Measurements from ENCODE around the gene UBE2I. TPM values are rescaled to one million over a fixed set of nuclear protein-coding genes. Genes with fewer than 3 reads are reported as not detected.
"Not testable (repeated sequence)": the region's sequence is repeated elsewhere in the genome, so short reads cannot be mapped to it uniquely, and the experiment has no call there.

UBE2I gene
- polyA plus RNA-seq, 1 donor from 2014 or later, result 165 TPM

DNA sequence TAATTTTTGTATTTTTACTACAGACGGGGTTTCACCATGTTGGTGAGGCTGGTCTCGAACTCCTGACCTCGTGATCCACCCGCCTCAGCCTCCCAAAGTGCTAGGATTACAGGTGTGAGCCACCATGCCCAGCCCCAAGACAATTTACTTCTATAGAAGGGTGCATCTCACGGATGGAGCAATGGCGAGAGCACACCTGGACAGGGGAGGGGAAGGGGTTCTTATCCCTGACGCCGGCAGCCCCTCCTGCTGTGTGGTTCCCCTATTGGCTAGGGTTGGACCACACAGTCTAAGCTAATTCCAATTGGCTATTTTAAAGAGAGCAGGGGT lies 12.8 kb upstream of the UBE2I start:
- peak overlapping the region; percentile 0 to 53 (median 6) for H3K27ac Mint-ChIP-seq

DNA sequence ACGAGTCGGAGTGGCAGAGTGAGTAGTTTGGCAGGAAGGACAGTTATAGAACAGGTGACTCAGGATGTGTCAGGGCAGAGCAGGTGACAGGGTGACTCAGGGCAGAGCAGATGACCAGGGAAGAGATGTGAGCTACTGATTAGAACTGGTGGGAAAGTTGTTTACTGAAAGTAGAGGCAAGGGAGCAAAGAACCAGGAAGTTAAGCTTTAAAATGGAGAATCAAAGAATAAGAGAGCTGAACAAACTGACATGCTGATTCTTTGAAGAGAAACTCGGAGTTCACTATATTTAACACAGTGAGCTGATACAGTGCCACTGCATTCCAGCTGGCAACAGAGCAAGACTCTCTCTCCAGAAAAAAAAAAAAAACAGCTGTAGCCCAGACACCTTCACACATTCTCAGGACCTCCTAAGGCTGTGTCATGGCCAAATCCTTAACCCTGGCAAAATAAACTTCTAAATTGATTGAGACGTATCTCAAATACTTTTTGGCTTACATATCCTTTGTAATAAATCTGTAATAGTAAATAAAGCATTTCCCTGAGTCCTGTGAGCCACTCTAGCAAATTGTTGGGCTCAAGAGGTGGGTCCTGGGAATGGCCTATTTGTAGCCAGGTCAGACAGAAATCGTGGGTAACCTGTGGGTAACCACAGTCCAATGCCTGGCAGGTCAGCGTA lies 12.3 kb upstream of the UBE2I start:
- Mint-ChIP-seq H3K27ac (peak overlapping the region; percentile 0 to 53 (median 6)), H3K4me1 (peaks cover 8 to 21% (median 20%) of the 10 kb centered on the region in 3 donors), H3K27me3 (peaks cover 10% of the 10 kb centered on the region), H3K36me3 (peaks cover 1% of the 10 kb centered on the region), H3K9me3 (no peaks in the 10 kb centered on the region), H3K4me3 (peak overlapping the region in 3 of 4 donors; percentile 5 to 69 (median 47))

More for the DNA sequence above, 12.8 kb upstream of the UBE2I start:
- H3K27me3 Mint-ChIP-seq, result peaks cover 13% of the 10 kb centered on the region
- H3K9me3 Mint-ChIP-seq, H3K36me3 Mint-ChIP-seq: not testable (repeated sequence)
- peaks cover 8 to 19% (median 18%) of the 10 kb centered on the region in 3 donors for H3K4me1 Mint-ChIP-seq
- H3K4me3 Mint-ChIP-seq, result peak overlapping the region in 3 of 4 donors; percentile 47 to 71 (median 52)

DNA sequence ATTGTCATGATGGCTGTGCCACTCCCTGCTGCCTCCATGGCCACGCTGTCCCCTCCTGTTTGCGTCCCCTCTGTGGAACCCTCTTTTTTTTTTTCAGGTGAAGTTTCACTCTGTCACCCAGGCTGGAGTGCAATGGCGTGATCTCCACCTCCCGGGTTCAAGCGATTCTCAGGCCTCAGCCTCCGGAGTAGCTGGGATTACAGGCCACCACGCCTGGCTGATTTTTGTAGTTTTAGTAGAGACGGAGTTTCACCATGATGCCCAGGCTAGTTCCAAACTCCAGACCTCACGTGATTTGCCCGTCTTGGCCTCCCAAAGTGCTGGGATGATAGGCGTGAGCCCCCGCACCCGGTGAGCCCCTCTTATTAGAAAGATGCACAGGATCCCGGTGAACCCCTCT lies 11.0 kb upstream of the UBE2I start:
- peaks cover 8 to 27% (median 22%) of the 10 kb centered on the region in 3 donors for H3K4me1 Mint-ChIP-seq
- H3K36me3 Mint-ChIP-seq, result peaks cover 1% of the 10 kb centered on the region
- no peaks in the 10 kb centered on the region for H3K9me3 Mint-ChIP-seq
- peak overlapping the region in 2 of 3 donors; percentile 39 to 86 for H3K27ac Mint-ChIP-seq
- H3K27me3 Mint-ChIP-seq, result peaks cover 10% of the 10 kb centered on the region
- no peak overlapping the region for H3K4me3 Mint-ChIP-seq

DNA sequence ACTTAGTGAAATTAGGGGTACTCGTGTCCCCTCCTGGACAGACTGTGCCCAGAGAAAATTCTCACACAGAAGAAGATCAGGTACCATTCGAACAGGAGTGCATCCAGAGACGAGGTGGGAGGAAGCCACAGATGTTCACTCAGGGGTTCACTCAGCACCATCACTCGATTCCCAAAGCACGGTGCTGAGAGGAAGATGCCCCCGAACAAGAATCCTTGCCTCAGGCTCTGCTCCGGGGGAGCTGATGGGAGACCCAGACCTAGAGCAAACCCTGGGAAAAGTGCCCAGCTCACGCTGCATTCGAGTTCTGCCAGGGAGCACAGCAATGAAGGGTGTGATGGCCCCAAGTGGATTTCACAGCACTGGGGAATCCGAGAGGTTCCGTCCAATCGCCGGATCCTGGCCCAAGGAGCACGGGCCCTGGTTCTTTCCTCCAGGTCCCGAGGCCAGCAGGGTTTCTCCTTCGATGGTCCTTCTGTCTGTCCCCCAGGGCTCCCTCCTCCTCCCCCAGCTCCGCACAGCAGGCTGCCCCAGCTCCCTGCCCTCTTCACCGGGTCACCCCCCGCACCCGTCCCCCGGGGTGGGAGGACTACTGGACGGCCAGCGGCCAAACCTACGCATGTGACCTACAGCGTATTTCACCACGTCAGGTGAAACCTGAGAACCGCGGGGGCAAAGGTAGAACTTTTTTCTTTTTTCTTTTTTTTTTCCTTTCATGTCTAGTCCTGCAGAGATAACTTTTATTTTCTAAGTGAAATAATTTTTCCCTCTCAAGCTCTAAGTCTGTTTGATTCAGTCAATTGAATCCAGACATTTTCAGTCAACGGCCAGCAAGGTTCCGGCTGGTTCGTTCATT lies 10.2 kb upstream of the UBE2I start:
- Mint-ChIP-seq H3K4me3 (no peak overlapping the region), H3K27me3 (peaks cover 6% of the 10 kb centered on the region), H3K27ac (no peak overlapping the region), H3K4me1 (peaks cover 10 to 24% (median 24%) of the 10 kb centered on the region in 3 donors), H3K36me3 (peaks cover 1% of the 10 kb centered on the region), H3K9me3 (no peaks in the 10 kb centered on the region)

DNA sequence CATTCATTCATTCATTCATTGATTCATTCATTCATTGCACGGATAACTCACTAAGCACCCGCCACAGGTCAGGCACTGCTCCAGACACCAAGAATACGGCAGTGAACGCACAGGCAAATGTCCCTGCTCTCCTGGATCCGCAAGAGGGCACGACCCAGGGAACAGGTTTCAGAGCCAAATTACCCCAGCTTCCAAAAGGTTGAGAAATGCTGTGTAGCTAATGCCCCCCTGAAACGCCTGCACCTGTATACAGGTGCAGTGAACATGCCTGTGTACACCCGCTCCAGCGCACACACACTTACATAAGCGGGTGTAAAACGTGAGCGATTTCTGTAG lies 9.6 kb upstream of the UBE2I start:
- H3K36me3 Mint-ChIP-seq, result no peaks in the 10 kb centered on the region
- H3K27ac Mint-ChIP-seq, result no peak overlapping the region
- peaks cover 4% of the 10 kb centered on the region for H3K27me3 Mint-ChIP-seq
- no peaks in the 10 kb centered on the region for H3K9me3 Mint-ChIP-seq
- peak overlapping the region in 1 of 4 donors; percentile 5 for H3K4me3 Mint-ChIP-seq
- H3K4me1 Mint-ChIP-seq, result peaks cover 10 to 27% (median 24%) of the 10 kb centered on the region in 3 donors

DNA sequence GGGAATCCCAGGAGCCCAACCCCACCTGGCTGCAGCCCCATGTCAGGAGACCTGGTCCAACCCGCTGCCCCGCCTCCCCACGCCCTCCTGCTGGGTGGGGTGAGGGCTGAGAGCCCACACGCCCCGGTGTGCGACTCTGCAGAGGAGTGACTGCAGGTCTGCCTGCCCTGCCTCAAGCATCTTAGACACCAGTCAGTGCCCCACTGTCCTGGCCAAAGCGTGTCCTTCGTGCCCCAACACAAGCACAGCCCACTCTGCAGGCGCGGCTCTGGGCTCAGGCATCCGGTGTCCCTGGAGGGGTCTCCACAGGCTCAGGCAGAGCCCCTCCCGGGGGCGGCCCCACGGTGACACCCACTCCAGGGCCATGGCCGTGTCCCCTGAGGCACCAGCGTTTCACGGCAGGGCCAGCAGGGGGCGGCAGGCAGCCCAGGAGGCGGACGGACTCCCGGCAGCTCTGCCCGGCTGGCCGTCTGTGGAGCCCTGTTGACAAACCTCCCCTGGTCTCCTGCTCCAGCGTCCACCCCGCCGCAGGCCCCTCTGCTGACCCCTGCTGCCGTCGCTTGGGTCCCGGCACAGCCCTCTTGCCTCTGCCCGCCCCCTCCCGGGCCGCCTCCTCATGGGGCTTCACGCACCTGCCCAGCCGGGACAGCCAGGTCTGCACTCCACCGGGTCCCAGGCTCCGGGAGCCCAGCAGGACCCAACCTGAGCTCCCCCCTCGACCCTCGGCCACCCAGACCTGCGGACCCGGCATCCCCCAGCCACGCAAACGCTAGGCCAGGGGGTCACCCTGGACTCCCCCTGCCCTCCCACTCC lies 8.6 kb upstream of the UBE2I start:
- Mint-ChIP-seq H3K27me3 (no peaks in the 10 kb centered on the region), H3K9me3 (no peaks in the 10 kb centered on the region), H3K4me3 (peak overlapping the region in 2 of 4 donors; percentile 8 to 70), H3K27ac (peak overlapping the region in 1 of 3 donors; percentile 97), H3K4me1 (peaks cover 10 to 26% (median 22%) of the 10 kb centered on the region in 3 donors), H3K36me3 (no peaks in the 10 kb centered on the region)

DNA sequence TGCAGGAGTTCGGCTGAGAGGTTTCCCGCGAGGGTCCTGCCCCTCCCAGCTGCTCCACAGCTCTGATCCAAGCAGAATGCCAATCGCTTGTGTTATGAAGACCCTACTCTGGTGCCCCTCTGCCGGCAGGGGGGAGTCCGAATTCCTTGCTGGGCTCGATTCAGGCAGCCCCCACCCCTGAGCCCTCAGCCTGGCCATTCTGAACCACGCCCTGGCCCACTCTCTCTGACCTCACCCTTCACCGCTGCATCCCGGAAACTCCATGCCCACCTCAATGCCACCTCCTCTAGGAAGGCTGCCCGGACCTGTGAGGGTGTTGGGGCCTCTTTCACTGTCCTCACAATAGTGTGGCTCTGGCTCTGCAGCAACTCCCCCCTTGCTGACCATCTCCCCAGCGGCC lies 7.9 kb upstream of the UBE2I start:
- peak overlapping the region in 2 of 4 donors; percentile 51 to 70 for H3K4me3 Mint-ChIP-seq
- H3K27me3 Mint-ChIP-seq, result no peaks in the 10 kb centered on the region
- peak overlapping the region in 2 of 3 donors; percentile 53 to 97 for H3K27ac Mint-ChIP-seq
- H3K4me1 Mint-ChIP-seq, result peaks cover 10 to 28% (median 28%) of the 10 kb centered on the region in 3 donors
- no peaks in the 10 kb centered on the region for H3K36me3 Mint-ChIP-seq
- no peaks in the 10 kb centered on the region for H3K9me3 Mint-ChIP-seq

DNA sequence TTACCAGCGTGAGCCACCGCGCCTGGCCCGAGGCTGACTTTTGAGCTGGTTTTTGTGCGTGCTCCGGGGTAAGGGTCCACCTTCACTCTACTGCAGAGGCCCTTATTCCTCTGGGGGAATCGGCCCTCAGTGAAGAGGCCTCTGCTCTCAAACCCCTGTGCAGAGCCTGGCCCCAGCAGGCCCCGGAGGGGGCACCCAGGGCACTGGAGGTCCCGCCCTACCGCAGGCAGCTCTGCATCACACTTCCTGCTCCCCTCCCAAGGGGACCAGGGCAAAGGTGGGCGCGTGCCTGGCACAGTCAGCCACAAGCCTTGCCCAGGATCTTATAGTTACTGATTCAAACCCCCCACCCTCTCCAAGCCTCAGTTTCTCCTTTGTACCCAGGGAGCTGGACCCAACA lies 3.6 kb upstream of the UBE2I start:
- Mint-ChIP-seq H3K4me3 (peak overlapping the region; percentile 21 to 91 (median 87)), H3K9me3 (no peaks in the 10 kb centered on the region), H3K4me1 (peaks cover 15 to 31% (median 25%) of the 10 kb centered on the region in 3 donors), H3K27me3 (no peaks in the 10 kb centered on the region), H3K36me3 (no peaks in the 10 kb centered on the region), H3K27ac (peak overlapping the region; percentile 91 to 97 (median 92))

DNA sequence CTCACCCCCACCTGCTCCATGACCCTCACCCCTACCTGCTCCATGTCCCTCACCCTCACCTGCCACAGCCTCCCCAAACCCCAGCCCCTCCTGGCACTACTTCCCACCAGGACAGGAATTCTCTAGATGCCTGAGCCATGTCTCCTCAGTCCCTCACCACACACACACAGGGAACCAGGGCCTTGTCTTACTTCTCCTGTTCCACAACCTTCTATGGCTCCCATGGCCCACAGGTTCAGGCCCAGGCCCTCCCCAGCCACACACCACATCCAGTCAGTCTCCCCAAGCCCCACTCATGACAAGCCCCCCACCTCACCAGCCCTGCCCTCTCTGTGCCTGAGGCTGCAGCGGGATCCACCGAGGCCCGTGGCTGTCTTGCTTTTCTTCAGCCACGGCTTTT lies 3.1 kb upstream of the UBE2I start:
- Mint-ChIP-seq H3K4me1 (peaks cover 19 to 36% (median 30%) of the 10 kb centered on the region in 3 donors), H3K27ac (peak overlapping the region; percentile 87 to 97 (median 92)), H3K9me3 (no peaks in the 10 kb centered on the region), H3K4me3 (peak overlapping the region; percentile 50 to 91 (median 87)), H3K36me3 (no peaks in the 10 kb centered on the region), H3K27me3 (no peaks in the 10 kb centered on the region)

DNA sequence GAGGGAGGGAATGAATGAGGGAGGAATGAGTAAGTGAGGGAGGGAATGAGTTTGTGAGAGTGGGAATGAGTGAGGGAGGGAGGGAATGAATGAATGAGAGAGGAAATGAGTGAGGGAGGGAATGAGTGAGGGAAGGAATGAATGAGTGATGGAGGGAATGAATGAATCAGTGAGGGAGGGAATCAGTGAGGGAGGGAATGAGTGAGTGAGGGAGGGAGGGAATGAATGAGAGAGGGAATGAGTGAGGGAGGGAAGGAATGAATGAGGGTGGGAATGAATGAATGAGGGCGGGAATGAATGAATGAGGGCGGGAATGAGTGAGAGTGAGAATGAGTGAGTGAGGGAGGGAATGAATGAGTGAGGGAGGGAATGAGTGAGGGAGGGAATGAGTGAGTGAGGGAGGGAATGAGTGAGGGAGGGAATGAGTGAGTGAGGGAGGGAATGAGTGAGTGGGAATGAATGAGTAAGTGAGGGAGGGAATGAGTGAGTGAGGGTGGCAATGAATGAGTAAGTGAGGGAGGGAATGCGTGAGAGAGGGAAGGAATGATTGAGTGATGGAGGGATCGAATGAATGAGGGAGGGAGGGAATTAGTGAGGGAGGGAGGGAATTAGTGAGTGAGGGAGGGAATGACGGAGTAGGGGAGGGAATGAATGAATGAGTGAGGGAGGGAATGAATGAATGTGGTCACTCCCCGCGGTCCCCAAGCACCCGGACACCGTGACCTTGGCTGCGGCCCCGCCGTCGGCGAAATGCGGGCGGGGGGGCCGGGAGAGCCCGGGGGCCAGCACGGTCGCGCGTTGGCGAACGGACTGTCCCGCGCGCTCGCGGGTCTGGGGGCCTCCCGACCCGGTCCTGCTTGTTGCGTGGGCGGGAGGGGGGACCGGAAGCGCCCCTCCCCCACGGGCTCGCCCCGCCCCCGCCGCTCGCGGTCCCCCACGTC lies 1.1 kb upstream of the UBE2I start:
- Mint-ChIP-seq H3K4me3 (peak overlapping the region; percentile 87 to 96 (median 93)), H3K27ac (peak overlapping the region; percentile 100), H3K36me3 (no peaks in the 10 kb centered on the region), H3K4me1 (peaks cover 26 to 30% (median 30%) of the 10 kb centered on the region in 3 donors), H3K9me3 (no peaks in the 10 kb centered on the region), H3K27me3 (no peaks in the 10 kb centered on the region)

DNA sequence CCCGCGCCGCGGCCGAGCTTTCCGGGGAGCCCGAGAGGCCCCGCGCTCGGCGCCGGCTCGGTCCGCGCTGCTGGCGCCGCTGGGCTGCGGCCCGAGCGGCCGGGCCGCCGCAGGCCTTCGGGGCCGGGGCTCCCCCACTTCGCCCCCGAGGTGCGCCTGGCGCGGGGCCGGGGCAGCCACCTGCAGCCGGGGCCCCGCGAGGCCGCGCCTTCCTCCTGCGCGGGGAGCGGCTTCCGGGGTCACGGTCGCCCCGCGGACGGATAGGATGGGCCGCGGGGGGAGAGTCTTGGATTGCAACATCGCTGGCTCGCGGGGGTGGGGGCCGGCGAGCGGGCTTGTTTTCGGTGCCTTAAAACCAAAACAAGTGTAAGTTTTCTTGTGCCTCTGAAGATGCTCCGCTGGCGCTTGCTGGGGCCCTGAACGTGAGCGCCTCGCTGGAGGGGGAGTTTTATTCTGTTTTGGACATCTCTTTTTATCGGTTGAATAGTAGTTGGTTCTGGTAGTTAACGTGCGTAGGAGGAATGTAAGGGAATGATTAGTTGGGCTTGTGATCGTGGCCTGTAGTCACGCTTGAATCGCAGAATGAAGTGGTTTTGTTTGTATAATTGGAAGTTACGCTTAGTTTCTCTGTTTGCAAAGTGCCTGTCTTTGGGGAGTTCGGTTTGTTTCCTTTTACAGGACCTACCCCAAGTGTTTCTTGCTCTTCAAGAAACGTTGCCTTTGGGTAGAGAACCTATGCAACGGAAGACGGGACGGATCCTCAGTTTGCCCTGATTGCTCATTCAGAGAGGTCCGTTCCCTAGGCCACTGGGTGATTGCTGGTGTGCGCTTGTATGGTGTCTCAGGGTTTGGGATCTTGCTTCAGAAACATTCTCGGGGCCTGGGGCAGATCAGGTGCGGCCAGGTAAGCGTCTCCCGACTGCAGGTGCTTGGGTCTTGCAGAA lies 724 bp downstream of the UBE2I start:
- peaks cover 16 to 22% (median 20%) of the 10 kb centered on the region in 3 donors for H3K4me1 Mint-ChIP-seq
- H3K9me3 Mint-ChIP-seq, result no peaks in the 10 kb centered on the region
- H3K27me3 Mint-ChIP-seq, result no peaks in the 10 kb centered on the region
- peak overlapping the region; percentile 93 to 100 (median 96) for H3K4me3 Mint-ChIP-seq
- H3K36me3 Mint-ChIP-seq, result no peaks in the 10 kb centered on the region
- H3K27ac Mint-ChIP-seq, result peak overlapping the region; percentile 91 to 97 (median 93)

DNA sequence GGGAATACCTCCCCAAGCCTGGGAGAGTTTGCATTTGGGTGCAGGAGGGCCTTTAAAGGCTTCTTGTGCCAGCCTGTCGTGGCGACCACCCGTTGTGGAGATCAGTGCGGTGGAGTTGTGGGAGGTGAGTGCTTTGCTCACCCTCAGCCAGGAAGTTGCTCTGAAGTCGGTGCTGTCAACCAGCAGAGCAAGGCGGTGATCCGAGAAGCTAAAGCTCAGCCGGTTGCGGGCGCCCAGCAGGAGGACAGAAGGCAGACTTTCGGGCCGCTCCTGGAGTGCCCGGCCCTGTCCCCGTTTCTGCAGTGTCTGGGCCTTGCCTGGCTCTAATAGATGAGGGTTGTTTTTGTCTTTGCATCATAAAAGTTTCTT lies 1.4 kb downstream of the UBE2I start:
- Mint-ChIP-seq H3K4me1 (peaks cover 16 to 21% (median 20%) of the 10 kb centered on the region in 3 donors), H3K9me3 (no peaks in the 10 kb centered on the region), H3K27me3 (no peaks in the 10 kb centered on the region), H3K36me3 (no peaks in the 10 kb centered on the region), H3K27ac (peak overlapping the region; percentile 91 to 97 (median 93)), H3K4me3 (peak overlapping the region; percentile 93 to 100 (median 96))

DNA sequence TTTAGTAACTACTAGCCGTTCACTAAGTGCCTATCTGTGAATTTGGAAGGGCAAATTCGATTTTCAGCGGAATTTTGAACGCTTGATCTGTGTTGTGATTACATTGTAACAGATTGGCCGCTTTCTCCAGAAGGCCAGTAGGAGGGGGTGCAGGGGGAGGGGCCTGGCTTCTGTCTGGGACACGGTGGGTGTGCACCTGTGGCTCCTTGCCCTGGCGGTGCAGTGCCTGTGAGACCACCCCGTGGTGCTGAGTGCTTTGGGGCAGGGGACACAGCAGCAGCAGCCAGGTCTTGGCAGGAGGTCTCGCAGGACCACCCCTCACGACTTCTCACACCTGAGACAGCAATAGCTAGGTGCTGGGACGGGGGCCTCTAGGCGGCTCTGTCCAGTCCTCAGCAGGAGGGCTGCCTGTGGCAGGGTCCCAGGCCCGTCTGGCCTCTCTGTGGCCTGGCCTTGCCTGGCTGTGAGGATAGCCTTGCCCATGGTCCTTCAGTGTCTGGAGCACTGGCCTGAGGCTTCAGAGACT lies 1.8 kb downstream of the UBE2I start:
- H3K27me3 Mint-ChIP-seq, result no peaks in the 10 kb centered on the region

More for the DNA sequence above, 1.8 kb downstream of the UBE2I start:
- Mint-ChIP-seq H3K36me3 (no peaks in the 10 kb centered on the region), H3K4me1 (peaks cover 16 to 18% (median 16%) of the 10 kb centered on the region in 3 donors), H3K4me3 (peak overlapping the region; percentile 93 to 100 (median 96)), H3K27ac (peak overlapping the region; percentile 91 to 97 (median 93)), H3K9me3 (no peaks in the 10 kb centered on the region)

Data from IgD-negative memory B cell (primary cell).